MCF 10A (cell line): ENCODE measurements around the gene CENPV. TPM values are rescaled to one million over a fixed set of nuclear protein-coding genes. Genes with fewer than 3 reads are reported as not detected.
"Not testable (repeated sequence)": the region's sequence is repeated elsewhere in the genome, so short reads cannot be mapped to it uniquely, and the experiment has no call there.

Experiments
- Bru-seq: library from RNA; stranded (reverse); fragments of 400-500 nt; gene quantifications from one replicate; lab custom pipeline; 2021; lab: Mats Ljungman, UMichigan
- BruChase-seq, 2 experiments: library from RNA; stranded (reverse); fragments of 400-500 nt; gene quantifications; one replicate each; lab custom pipeline; 2021; lab: Mats Ljungman, UMichigan
- BruUV-seq: library from RNA; stranded (reverse); fragments of 400-500 nt; replicated peaks from 2 replicates; lab custom pipeline; 2021; lab: Mats Ljungman, UMichigan
- CTCF ChIA-PET: fragments of 300-600 bp; sonication (Branson Sonifier 250); formaldehyde crosslinking; extraction: SDS; loops from one replicate; lab custom pipeline; 2021; ENCODE audit warnings: antibody characterized with exemption, inconsistent platforms; lab: Yijun Ruan, JAX
- POLR2A ChIA-PET: fragments of 300-600, 350-650 bp; sonication (Branson Sonifier 250); formaldehyde crosslinking; extraction: SDS; loops from one replicate; lab custom pipeline; 2020; ENCODE audit warnings: antibody characterized with exemption, inconsistent platforms; lab: Yijun Ruan, JAX
- DNase-seq: peaks from one replicate; pipeline ENCODE4 v3.0.0-alpha.2; 2018; ENCODE audit not compliant: unreplicated experiment
- H3K27ac Mint-ChIP-seq: one replicate; pipeline ENCODE4 v1.8.0; 2022; ENCODE audit warnings: mild to moderate bottlenecking, low read depth, mixed read lengths; ENCODE audit not compliant: unreplicated experiment
- H3K27me3 Mint-ChIP-seq: one replicate; pipeline ENCODE4 v1.8.0; 2022; ENCODE audit warnings: mixed read lengths; ENCODE audit not compliant: insufficient read depth, unreplicated experiment
- H3K36me3 Mint-ChIP-seq: one replicate; pipeline ENCODE4 v1.8.0; 2022; ENCODE audit warnings: mild to moderate bottlenecking, moderate library complexity, mixed read lengths; ENCODE audit not compliant: insufficient read depth, unreplicated experiment
- H3K4me1 Mint-ChIP-seq: one replicate; pipeline ENCODE4 v1.8.0; 2022; ENCODE audit warnings: mixed read lengths; ENCODE audit not compliant: insufficient read depth, unreplicated experiment
- H3K4me3 Mint-ChIP-seq: one replicate; pipeline ENCODE4 v1.8.0; 2022; ENCODE audit warnings: mild to moderate bottlenecking, moderate library complexity, mixed read lengths; ENCODE audit not compliant: unreplicated experiment
- H3K9me3 Mint-ChIP-seq: one replicate; pipeline ENCODE4 v1.8.0; 2022; ENCODE audit warnings: mixed read lengths; ENCODE audit not compliant: unreplicated experiment
- CTCF ChIP-seq: fragments of 200-600 bp; IDR thresholded peaks from one replicate; pipeline ENCODE4 v1.8.0; 2022; ENCODE audit warnings: antibody characterized with exemption, mild to moderate bottlenecking; ENCODE audit not compliant: unreplicated experiment
- intact Hi-C: fragments of 100-400 bp; cut with micrococcal nuclease; formaldehyde crosslinking; loops from 2 replicates; pipeline ENCODE4 v1.14.1; 2022
- long read RNA-seq: library from polyadenylated mRNA; stranded (forward); transcript quantifications from one replicate; pipeline ENCODE4 v2.0.0, GENCODE V29; 2022
- total RNA-seq: library from RNA; stranded (reverse); gene quantifications from 2 replicates; pipeline ENCODE4 v1.2.3, GENCODE V29; 2022

The CENPV gene
- total RNA-seq (22.4 and 27.7 TPM in 2 replicates), Bru-seq, nascent RNA (percentile 61 among the genes with signal in this experiment), BruChase-seq, experiment 1, labeled RNA remaining after a 6-hour chase (percentile 51 among the genes with signal in this experiment), BruChase-seq, experiment 2, labeled RNA remaining after a 2-hour chase (percentile 54 among the genes with signal in this experiment)
- long read RNA-seq, transcript CENPV-201 (5 exons, 1,165 nt), result major isoform, 29 of 43 reads
- long read RNA-seq, transcript CENPV-203 (5 exons, 1,770 nt), result minor isoform, 5 of 43 reads
- long read RNA-seq, partial matches to known transcripts, result 3 of 43 reads
- long read RNA-seq, other reads (novel, unspliced or antisense), result 6 of 43 reads

GRCh38 chr17:16353317-16354174, at the start of gene CENPV:
TSS of gene CENPV (minus strand) at chr17:16353469. CDS start at chr17:16353436, 33 bp downstream.
- Mint-ChIP-seq H3K4me1 (peaks cover 4% of the 10 kb centered on the region), H3K27ac (peak within 1 kb of the TSS; percentile 43), H3K36me3 (peaks cover 3% of the 10 kb centered on the region), H3K9me3 (no peaks in the 10 kb centered on the region), H3K4me3 (peak within 1 kb of the TSS; percentile 81), H3K27me3 (no peaks in the 10 kb centered on the region)
- CTCF ChIA-PET, result interaction anchor here (0.6 to 7.7 kb wide), 5 partner anchors 11 to 165 kb away, joined by 3 to 80 read pairs (median 4); no protein-coding TSS in a partner anchor
- POLR2A ChIA-PET, result interaction anchor here (0.6 to 4.3 kb wide), 13 partner anchors 9 to 356 kb away, joined by 3 to 39 read pairs (median 5); partner anchors contain the start of genes PIGL and UBB
- DNase-seq, result peak; percentile 11
- peak; percentile 9 for TF ChIP-seq CTCF
- intact Hi-C loops, result no loop called here
- no TSS peak for BruUV-seq

- H3K27ac Mint-ChIP-seq, result peak overlapping the region; percentile 44
- intact Hi-C loops, result no loop called here
Observed at GRCh38 chr17:16398270-16399267, 45.3 kb upstream of the CENPV start.

GRCh38 chr17:16396693-16397092, 43.4 kb upstream of the CENPV start:
- H3K4me1 Mint-ChIP-seq, H3K27ac Mint-ChIP-seq, BruUV-seq, CTCF ChIA-PET, H3K36me3 Mint-ChIP-seq, H3K4me3 Mint-ChIP-seq, H3K9me3 Mint-ChIP-seq, DNase-seq, H3K27me3 Mint-ChIP-seq, intact Hi-C loops: not testable (repeated sequence)
- POLR2A ChIA-PET, result interaction anchor here (0.9 kb wide), 1 partner anchor 48 kb away, joined by 3 read pairs; no protein-coding TSS in a partner anchor

More at GRCh38 chr17:16398270-16399267, 45.3 kb upstream of the CENPV start:
- H3K36me3 Mint-ChIP-seq, result no peaks in the 10 kb centered on the region
- no peaks in the 10 kb centered on the region for H3K27me3 Mint-ChIP-seq
- BruUV-seq, result no TSS peak
- no peak for TF ChIP-seq CTCF
- H3K9me3 Mint-ChIP-seq, result no peaks in the 10 kb centered on the region
- peak; percentile 57 for DNase-seq
- peaks cover 9% of the 10 kb centered on the region for H3K4me1 Mint-ChIP-seq
- POLR2A ChIA-PET, result interaction anchor here (1.2 kb wide), 2 partner anchors 26 to 40 kb away, joined by 4 to 8 read pairs; no protein-coding TSS in a partner anchor
- no peak overlapping the region for H3K4me3 Mint-ChIP-seq
- CTCF ChIA-PET, result interaction anchor here (1.1 kb wide), 1 partner anchor 11 kb away, joined by 4 read pairs; no protein-coding TSS in a partner anchor

GRCh38 chr17:16395887-16396286, 42.6 kb upstream of the CENPV start:
- DNase-seq, H3K36me3 Mint-ChIP-seq, H3K4me1 Mint-ChIP-seq, H3K9me3 Mint-ChIP-seq, H3K27me3 Mint-ChIP-seq, intact Hi-C loops, CTCF ChIA-PET, H3K4me3 Mint-ChIP-seq, H3K27ac Mint-ChIP-seq, BruUV-seq: not testable (repeated sequence)
- POLR2A ChIA-PET, result interaction anchor here (0.9 to 2.4 kb wide), 2 partner anchors 15 to 49 kb away, joined by 3 to 5 read pairs; partner anchors contain the start of gene UBB

GRCh38 chr17:16392491-16392890, 39.2 kb upstream of the CENPV start:
- H3K27me3 Mint-ChIP-seq, H3K4me3 Mint-ChIP-seq, H3K27ac Mint-ChIP-seq, H3K36me3 Mint-ChIP-seq, intact Hi-C loops, DNase-seq, BruUV-seq, H3K9me3 Mint-ChIP-seq, H3K4me1 Mint-ChIP-seq: not testable (repeated sequence)
- POLR2A ChIA-PET, result interaction anchor here (1.7 kb wide), 1 partner anchor 46 kb away, joined by 4 read pairs; no protein-coding TSS in a partner anchor
- CTCF ChIA-PET, result interaction anchor here (0.7 kb wide), 1 partner anchor 34 kb away, joined by 3 read pairs; no protein-coding TSS in a partner anchor
